T-cell (primary cell): ENCODE measurements around the gene TMC8. TPM values are rescaled to one million over a fixed set of nuclear protein-coding genes. Genes with fewer than 3 reads are reported as not detected.

Experiments used
- ATAC-seq, 4 experiments: fragments of 200-7000 bp in 3 of 4; fragments of 150-1000 bp in 1 of 4; cut with Tn5 transposase; replicated peaks in 1 of 4; 1 replicate in 3 of 4; 2 replicates in 1 of 4; pipeline ENCODE4 v1.10.0; 2021; ENCODE audit warnings: moderate library complexity in 3 of 4, mild to moderate bottlenecking in 2 of 4, moderate number of reproducible peaks in 1 of 4
- CTCF ChIA-PET, 2 donors: fragments of 300-600 bp; sonication (Branson Sonifier 250); formaldehyde crosslinking; loops; one replicate each; lab custom pipeline; 2022; ENCODE audit warnings: antibody characterized with exemption in 2 of 2; lab: Charles Lee
- POLR2A ChIA-PET, 2 donors: fragments of 300-600 bp; sonication (Branson Sonifier 250); formaldehyde crosslinking; loops; one replicate each; lab custom pipeline; 2022; ENCODE audit warnings: antibody characterized with exemption in 2 of 2; lab: Charles Lee
- DNase-seq, 35 experiments: peaks; one replicate each; pipeline versions ENCODE4 v3.0.0 to v3.0.0-alpha.2; 2013 to 2023
- H3K27ac ChIP-seq: one replicate; pipeline ENCODE4 v1.5.1; 2013; ENCODE audit warnings: low read length
- H3K27me3 ChIP-seq, 2 experiments: replicated peaks in 1 of 2; 1 replicate in 1 of 2; 2 replicates in 1 of 2; pipeline versions ENCODE4 v1.6.1 to v1.7.0; 2013; ENCODE audit warnings: low read length in 1 of 2, mixed read lengths in 1 of 2; ENCODE audit not compliant: control insufficient read depth in 2 of 2, insufficient read depth in 2 of 2; ENCODE audit errors: extremely low read depth in 1 of 2
- H3K36me3 ChIP-seq, 2 donors: 1 replicate in 1 of 2; 2 replicates in 1 of 2; pipeline versions ENCODE4 v1.6.1 to v1.7.0; 2013; ENCODE audit warnings: low read length in 1 of 2; ENCODE audit not compliant: control insufficient read depth in 2 of 2, insufficient read depth in 1 of 2; ENCODE audit errors: extremely low read depth in 1 of 2
- H3K4me1 ChIP-seq, 2 experiments: 1 replicate in 1 of 2; 2 replicates in 1 of 2; pipeline versions ENCODE4 v1.6.1 to v1.7.0; 2013; ENCODE audit warnings: low read length in 2 of 2, mixed read lengths in 1 of 2; ENCODE audit not compliant: insufficient read depth in 2 of 2, control insufficient read depth in 1 of 2; ENCODE audit errors: extremely low read depth in 1 of 2
- H3K4me3 ChIP-seq, 2 donors: 1 replicate in 1 of 2; 2 replicates in 1 of 2; pipeline versions ENCODE4 v1.5.1 to v1.7.0; 2013; ENCODE audit warnings: mild to moderate bottlenecking in 2 of 2, low read length in 1 of 2, moderate library complexity in 1 of 2; ENCODE audit not compliant: control insufficient read depth in 1 of 2; ENCODE audit errors: extremely low read depth in 1 of 2
- H3K9me3 ChIP-seq: 2 replicates; pipeline ENCODE4 v1.7.0; 2013
- H3K27ac Mint-ChIP-seq, 2 donors: one replicate each; pipeline ENCODE4 v1.8.0; 2020 to 2021; ENCODE audit warnings: mild to moderate bottlenecking in 2 of 2, mixed read lengths in 2 of 2
- H3K27me3 Mint-ChIP-seq, 2 donors: one replicate each; pipeline ENCODE4 v1.8.0; 2021 to 2022; ENCODE audit warnings: mixed read lengths in 2 of 2
- H3K36me3 Mint-ChIP-seq: one replicate; pipeline ENCODE4 v1.8.0; 2021; ENCODE audit warnings: mixed read lengths
- H3K4me1 Mint-ChIP-seq, 3 donors: one replicate each; pipeline ENCODE4 v1.8.0; 2020 to 2022; ENCODE audit warnings: mixed read lengths in 3 of 3, mild to moderate bottlenecking in 1 of 3
- H3K4me3 Mint-ChIP-seq, 3 donors: one replicate each; pipeline ENCODE4 v1.8.0; 2020 to 2022; ENCODE audit warnings: mild to moderate bottlenecking in 3 of 3, mixed read lengths in 3 of 3, moderate library complexity in 3 of 3
- H3K9me3 Mint-ChIP-seq, 3 donors: one replicate each; pipeline ENCODE4 v1.8.0; 2020 to 2022; ENCODE audit warnings: mixed read lengths in 3 of 3
- WGBS: methylation state at CpG from one replicate; pipeline ENCODE4 v1.1.5; 2013; ENCODE audit warnings: missing lambda C conversion rate; ENCODE audit not compliant: insufficient coverage; 5-methylcytosine and 5-hydroxymethylcytosine counted together
- total RNA-seq, 35 experiments: library from RNA in 6 of 35; stranded (reverse) in 6 of 35; fragments of 120-200 nt in 1 of 35; gene quantifications; one replicate each; pipeline versions ENCODE4 v1.2.1 to v1.2.4 and lab custom pipeline; 2013 to 2026

Gene TMC8
- total RNA-seq, 5 donors from 2014 or later (not counting 1 experiment from before 2014, with no cell fraction given), result 301 to 631 (median 431) TPM

DNA sequence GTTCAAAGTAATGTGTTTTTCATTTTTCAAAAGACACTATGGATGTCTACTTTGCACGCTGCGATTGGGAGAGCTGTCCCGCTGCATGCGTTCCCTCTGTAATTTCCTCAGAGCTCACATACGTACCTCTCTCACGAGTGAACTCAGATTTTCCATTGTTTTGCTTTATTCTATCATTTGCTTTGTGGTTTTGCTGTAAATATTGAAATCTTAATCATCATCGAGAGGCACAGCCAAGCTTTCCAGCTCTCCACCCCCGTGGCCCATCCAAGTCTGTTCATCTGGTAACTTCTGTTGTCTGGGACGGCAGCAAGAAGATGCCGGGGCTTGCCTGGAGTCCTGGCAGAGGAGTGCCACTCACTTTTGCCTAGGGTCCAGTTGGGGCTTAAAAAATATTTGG is 23.1 kb upstream of the TMC8 start:
- Histone ChIP-seq H3K27me3 (no peaks in the 10 kb centered on the region), H3K4me1 (peaks cover 0 to 27% of the 10 kb centered on the region in 2 experiments), H3K4me3 (no peak overlapping the region), H3K9me3 (no peaks in the 10 kb centered on the region), H3K27ac (peak overlapping the region; percentile 3), H3K36me3 (peaks cover 25 to 76% of the 10 kb centered on the region in 2 donors)
- ATAC-seq (no peak), DNase-seq (no peak)
- Mint-ChIP-seq H3K4me3 (no peak overlapping the region), H3K36me3 (peaks cover 35% of the 10 kb centered on the region), H3K4me1 (peaks cover 16 to 24% (median 23%) of the 10 kb centered on the region in 3 donors), H3K27ac (peak overlapping the region; percentile 48 to 55), H3K9me3 (no peaks in the 10 kb centered on the region), H3K27me3 (no peaks in the 10 kb centered on the region)
- ChIA-PET POLR2A (no interaction called here), CTCF (no interaction called here)
- WGBS, result 81% methylated on average over 3 of the region's 10 CpGs

- CTCF ChIA-PET, result no interaction called here
- Mint-ChIP-seq H3K36me3 (peaks cover 36% of the 10 kb centered on the region), H3K9me3 (no peaks in the 10 kb centered on the region), H3K4me3 (no peak overlapping the region), H3K27me3 (no peaks in the 10 kb centered on the region), H3K4me1 (peaks cover 22 to 31% (median 30%) of the 10 kb centered on the region in 3 donors), H3K27ac (peak overlapping the region; percentile 44 to 55)
- Histone ChIP-seq H3K9me3 (no peaks in the 10 kb centered on the region), H3K36me3 (peaks cover 25 to 76% of the 10 kb centered on the region in 2 donors), H3K27me3 (no peaks in the 10 kb centered on the region), H3K27ac (peak overlapping the region; percentile 3), H3K4me1 (peaks cover 2 to 34% of the 10 kb centered on the region in 2 experiments), H3K4me3 (no peak overlapping the region)
- WGBS, result 89% methylated on average over 15 of the region's 21 CpGs
- ATAC-seq, result no peak
- no peak for DNase-seq
- POLR2A ChIA-PET, result interaction anchor here in 1 of 2 donors (0.6 kb wide), 1 partner anchor 643 kb away, joined by 3 read pairs; no protein-coding TSS in a partner anchor
Measured at GRCh38 chr17:78107976-78108725, 22.4 kb upstream of the TMC8 start.

DNA sequence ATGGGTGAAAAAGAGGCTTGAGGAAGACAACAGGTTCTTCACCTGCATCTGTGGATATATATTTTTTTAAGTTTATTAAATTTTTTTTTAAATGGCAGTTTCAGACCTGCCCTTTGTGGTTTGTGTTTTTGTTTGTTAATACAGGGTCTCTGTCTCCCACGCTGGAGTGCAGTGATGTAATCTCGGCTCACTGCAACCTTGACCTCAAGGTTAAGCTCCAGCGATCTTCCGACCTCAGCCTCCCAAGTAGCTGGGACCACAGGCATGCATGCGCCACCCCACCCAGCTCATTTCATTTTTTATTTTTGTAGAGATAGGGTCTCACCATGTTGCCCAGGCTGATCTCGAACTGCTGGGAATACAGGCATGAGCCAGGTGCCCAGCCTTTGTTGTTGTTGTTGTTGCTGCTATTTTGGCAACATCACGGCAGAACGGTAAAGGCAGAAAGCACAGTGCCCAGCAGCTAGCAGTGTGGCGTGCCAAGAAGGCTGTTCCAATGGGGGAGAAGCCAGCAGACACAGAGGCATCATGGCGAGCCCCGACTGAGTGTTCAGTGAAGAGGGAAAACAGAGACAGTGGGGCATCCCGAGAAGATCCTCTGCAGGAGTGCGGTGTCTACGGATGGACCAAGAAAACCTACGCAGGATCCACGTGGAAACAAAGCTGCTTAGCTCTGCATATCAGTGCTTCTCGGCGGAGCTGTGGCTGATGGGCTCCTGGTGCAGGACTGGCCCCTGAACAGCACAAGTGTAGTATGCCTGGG is 21.7 kb upstream of the TMC8 start:
- H3K27ac ChIP-seq, result no peak overlapping the region
- peaks cover 24 to 76% of the 10 kb centered on the region in 2 donors for H3K36me3 ChIP-seq
- Mint-ChIP-seq H3K4me3 (no peak overlapping the region), H3K36me3 (peaks cover 32% of the 10 kb centered on the region), H3K27ac (peak overlapping the region; percentile 27 to 52), H3K27me3 (no peaks in the 10 kb centered on the region), H3K4me1 (peaks cover 30 to 38% (median 37%) of the 10 kb centered on the region in 3 donors), H3K9me3 (no peaks in the 10 kb centered on the region)
- POLR2A ChIA-PET, result interaction anchor here in 1 of 2 donors (0.6 kb wide), 1 partner anchor 644 kb away, joined by 3 read pairs; no protein-coding TSS in a partner anchor
- H3K4me1 ChIP-seq, result peaks cover 3 to 41% of the 10 kb centered on the region in 2 experiments
- DNase-seq (no peak), ATAC-seq (no peak)
- no peaks in the 10 kb centered on the region for H3K27me3 ChIP-seq
- CTCF ChIA-PET, result no interaction called here
- no peaks in the 10 kb centered on the region for H3K9me3 ChIP-seq
- WGBS, result 82% methylated on average over 11 of the region's 18 CpGs
- no peak overlapping the region for H3K4me3 ChIP-seq

DNA sequence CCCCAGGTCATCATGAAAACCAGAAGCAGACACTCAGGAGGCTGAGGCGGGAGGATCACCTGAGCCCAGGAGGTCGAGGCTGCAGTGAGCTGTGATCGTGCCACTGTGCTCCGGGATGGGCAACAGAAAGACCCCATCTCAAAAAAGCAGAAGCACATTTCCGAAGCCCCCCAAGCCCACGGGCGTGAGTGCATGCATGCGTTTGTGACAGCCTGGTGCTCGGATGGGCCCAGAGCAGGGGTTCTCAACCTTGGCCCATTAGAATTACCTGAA is 21.1 kb upstream of the TMC8 start:
- no peaks in the 10 kb centered on the region for H3K27me3 Mint-ChIP-seq
- H3K9me3 Mint-ChIP-seq, result no peaks in the 10 kb centered on the region
- peaks cover 35 to 43% (median 43%) of the 10 kb centered on the region in 3 donors for H3K4me1 Mint-ChIP-seq
- POLR2A ChIA-PET, result interaction anchor here in 1 of 2 donors (0.7 kb wide), 1 partner anchor 1139 kb away, joined by 6 read pairs; no protein-coding TSS in a partner anchor
- DNase-seq (no peak), ATAC-seq (no peak)
- CTCF ChIA-PET, result no interaction called here
- no peak overlapping the region for H3K27ac ChIP-seq
- WGBS, result 98% methylated on average over 6 of the region's 9 CpGs
- H3K27me3 ChIP-seq, result no peaks in the 10 kb centered on the region
- peaks cover 3 to 46% of the 10 kb centered on the region in 2 experiments for H3K4me1 ChIP-seq
- peaks cover 20 to 76% of the 10 kb centered on the region in 2 donors for H3K36me3 ChIP-seq
- no peak overlapping the region for H3K27ac Mint-ChIP-seq
- peaks cover 34% of the 10 kb centered on the region for H3K36me3 Mint-ChIP-seq
- no peaks in the 10 kb centered on the region for H3K9me3 ChIP-seq
- no peak overlapping the region for H3K4me3 ChIP-seq
- no peak overlapping the region for H3K4me3 Mint-ChIP-seq

GRCh38 chr17:78110363-78111015 is 20.1 kb upstream of the TMC8 start:
- CTCF ChIA-PET, result interaction anchor here in 1 of 2 donors (1.0 kb wide), 1 partner anchor 26 kb away, joined by 4 read pairs; no protein-coding TSS in a partner anchor
- Histone ChIP-seq H3K27me3 (no peaks in the 10 kb centered on the region), H3K27ac (no peak overlapping the region), H3K4me3 (no peak overlapping the region), H3K4me1 (peaks cover 3 to 57% of the 10 kb centered on the region in 2 experiments), H3K9me3 (no peaks in the 10 kb centered on the region), H3K36me3 (peaks cover 24 to 82% of the 10 kb centered on the region in 2 donors)
- Mint-ChIP-seq H3K27me3 (no peaks in the 10 kb centered on the region), H3K27ac (peak overlapping the region; percentile 16 to 74), H3K4me1 (peaks cover 41 to 51% (median 48%) of the 10 kb centered on the region in 3 donors), H3K36me3 (peaks cover 34% of the 10 kb centered on the region), H3K9me3 (no peaks in the 10 kb centered on the region), H3K4me3 (no peak overlapping the region)
- DNase-seq (no peak), ATAC-seq (no peak)
- POLR2A ChIA-PET, result no interaction called here
- 92% methylated on average over 19 of the region's 22 CpGs for WGBS
